ENCODE measurements around the gene SNX9.
"Not testable (repeated sequence)": the region's sequence is repeated elsewhere in the genome, so short reads cannot be mapped to it uniquely, and the experiment has no call there.

The SNX9 gene

DNA sequence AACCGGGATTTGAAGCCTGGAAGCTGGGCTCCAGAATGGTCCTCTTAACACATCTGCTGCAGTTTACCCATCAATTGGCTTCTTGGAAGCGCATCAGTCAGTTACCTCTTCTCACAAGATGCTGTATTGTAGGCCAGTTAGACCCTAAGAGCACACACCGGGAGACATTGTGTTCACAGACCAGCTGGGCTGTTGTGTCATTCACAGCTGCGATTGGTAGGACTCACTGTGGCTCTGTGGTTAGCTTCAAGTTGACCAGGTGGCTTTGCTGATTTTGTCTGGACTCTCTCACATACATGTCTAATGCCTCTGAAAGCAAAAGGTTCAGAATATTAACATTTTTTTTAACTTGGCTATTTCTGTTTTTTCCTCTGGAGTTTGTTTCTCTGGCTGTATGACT, 64.8 kb downstream of the SNX9 start:
- DNase-seq (ENCODE audit: low read depth) = no peak

- no peak for DNase-seq (ENCODE audit: low read depth)
Measured at GRCh38 chr6:157891544-157892362, 68.7 kb downstream of the SNX9 start.

- no peak for DNase-seq (ENCODE audit: low read depth)
Measured at GRCh38 chr6:157892363-157892877, 69.4 kb downstream of the SNX9 start.

DNA sequence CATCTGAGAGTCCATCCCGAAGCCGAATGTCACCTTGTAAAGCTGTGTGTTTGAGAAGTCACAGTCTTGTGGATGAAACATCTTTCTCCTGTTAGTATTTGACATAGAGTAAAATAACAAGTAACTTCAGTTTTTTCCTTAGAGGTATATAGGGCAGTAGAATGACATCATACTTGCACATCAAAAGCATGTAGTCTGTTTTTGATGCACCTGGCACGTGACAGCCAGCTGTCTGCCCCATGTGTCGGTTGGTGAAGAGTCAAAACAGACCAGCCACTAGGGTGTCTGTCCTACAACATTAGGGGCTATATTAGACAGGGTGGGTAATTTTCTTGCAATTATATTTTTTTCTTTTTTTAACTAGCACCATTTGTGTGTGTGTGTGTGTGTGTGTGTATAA, 70.2 kb downstream of the SNX9 start:
- DNase-seq (ENCODE audit: low read depth) = no peak

DNA sequence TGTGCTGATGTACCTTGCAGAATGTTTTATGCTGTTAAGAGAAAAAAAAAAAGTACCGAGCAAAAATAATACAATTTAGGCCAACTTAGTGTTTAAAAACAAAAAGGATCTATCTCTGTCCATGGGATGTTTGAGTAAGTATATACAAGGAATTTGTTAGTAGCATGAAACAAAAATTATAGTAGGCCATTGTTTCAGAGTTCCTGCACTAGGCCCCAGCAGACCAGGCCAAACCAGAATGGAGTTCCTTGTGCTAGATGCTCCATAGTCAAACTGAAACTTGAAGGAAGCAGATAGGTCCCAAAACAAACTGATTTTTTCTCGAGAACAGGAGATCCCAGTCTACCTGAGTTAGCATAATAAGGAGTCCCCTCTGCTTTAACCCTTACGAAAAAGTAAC, 72.5 kb downstream of the SNX9 start:
- DNase-seq (ENCODE audit: low read depth) = no peak

DNA sequence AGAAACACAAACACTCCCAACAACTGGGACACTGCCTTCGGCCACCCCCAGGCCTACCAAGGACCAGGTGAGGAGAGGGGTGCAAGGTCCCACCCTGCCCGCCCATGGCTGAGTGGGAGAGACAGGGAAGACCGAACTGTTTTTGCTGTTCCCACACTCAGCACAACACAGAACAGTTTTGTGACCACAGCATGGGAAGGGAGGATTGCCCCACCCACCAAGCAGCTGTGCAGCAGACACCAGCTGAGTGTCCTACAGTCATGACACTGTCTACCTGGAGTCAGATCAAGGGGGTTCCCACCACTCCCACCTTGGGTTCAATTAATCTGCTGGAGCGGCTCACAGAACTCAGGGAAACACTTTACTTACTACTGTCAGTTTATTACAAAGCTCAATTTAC, 73.9 kb downstream of the SNX9 start:
- no peak for DNase-seq (ENCODE audit: low read depth)

GRCh38 chr6:157898169-157898568, 75.1 kb downstream of the SNX9 start:
- DNase-seq (ENCODE audit: low read depth) = no peak

DNA sequence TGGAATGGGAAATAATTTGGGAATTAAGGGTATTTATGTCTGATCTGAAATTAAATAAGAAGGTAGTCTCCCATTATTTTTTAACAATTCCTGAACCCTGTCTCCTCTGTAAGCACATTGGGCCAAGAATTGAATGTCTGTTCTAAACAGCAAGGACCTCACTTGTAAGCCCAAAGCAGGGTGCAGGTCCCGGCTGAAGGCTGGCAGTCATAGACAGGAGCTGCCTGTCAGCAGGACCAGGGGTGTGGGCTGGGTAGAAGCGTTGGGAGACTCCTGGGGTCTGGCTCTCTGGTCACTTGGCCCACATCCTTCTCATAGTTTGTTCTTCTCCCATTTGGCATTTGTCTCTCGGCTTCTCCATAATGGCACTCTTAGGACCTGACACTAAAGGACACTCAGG, 75.6 kb downstream of the SNX9 start:
- DNase-seq (ENCODE audit: low read depth) = no peak

GRCh38 chr6:157900262-157900661, 77.2 kb downstream of the SNX9 start:
- DNase-seq (ENCODE audit: low read depth) = not testable (repeated sequence)

GRCh38 chr6:157900751-157901150, 77.7 kb downstream of the SNX9 start:
- not testable (repeated sequence) for DNase-seq (ENCODE audit: low read depth)

- DNase-seq (ENCODE audit: low read depth) = no peak
Measured at GRCh38 chr6:157904999-157905398, 82.0 kb downstream of the SNX9 start.

DNA sequence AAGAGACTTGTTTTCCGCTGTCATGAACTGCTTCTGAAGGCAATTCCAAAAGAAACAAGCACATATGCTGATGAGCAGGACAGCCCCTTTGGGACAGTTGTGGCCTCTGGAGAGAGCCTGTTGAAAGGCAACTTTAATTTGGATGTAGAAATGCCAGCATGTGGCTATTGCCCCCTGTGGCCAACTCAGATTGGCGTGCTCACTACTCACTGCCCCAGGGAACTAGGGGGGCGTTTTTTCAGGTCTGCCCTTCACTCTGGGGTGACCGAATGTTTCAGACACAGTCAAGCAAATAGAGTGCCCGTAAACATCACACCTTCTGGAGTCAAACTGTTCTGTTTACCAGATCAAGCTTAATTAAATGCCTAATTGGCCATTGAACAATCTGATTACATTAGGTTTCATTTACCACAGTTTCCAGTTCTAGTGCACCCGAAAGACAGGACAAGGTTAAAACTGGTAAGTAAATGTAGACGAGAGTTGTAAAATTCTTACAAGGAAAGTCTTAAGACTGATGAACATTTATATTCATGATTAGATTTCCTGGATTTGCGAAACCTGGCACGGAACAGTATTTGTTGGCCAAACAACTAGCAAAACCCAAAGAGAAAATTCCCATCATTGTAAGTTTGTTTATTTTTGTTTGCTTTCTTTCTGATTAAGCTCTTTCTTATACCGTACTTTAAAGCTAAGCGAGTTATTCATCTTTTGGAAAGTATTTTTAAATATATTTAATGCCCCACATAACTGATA, 82.7 kb downstream of the SNX9 start:
- no peak for DNase-seq (ENCODE audit: low read depth)

DNA sequence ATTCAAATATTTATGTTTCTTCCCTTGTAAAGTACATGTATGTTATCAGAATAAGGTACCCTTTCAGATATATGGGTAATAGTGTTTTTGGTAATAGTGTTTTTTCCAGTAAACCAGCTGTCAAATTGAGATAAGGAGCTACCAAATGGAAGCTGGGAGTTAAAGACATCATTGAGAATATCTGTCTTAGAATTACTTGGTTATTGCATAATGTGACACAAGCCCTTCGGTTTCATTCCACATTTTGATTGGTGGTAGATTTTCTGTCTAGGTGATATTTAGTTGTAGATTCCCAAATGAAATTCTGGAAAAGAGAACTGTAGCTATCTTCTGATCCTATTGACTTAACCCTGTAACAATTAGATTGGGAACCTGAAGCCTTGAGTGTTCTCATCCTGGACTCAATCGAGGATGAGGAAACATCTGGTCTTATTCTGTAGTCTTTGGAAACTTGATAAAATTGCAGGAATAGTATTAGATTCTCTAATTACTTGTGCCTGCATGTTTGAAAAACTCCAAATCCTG, 83.6 kb downstream of the SNX9 start:
- DNase-seq (ENCODE audit: low read depth) = no peak

DNA sequence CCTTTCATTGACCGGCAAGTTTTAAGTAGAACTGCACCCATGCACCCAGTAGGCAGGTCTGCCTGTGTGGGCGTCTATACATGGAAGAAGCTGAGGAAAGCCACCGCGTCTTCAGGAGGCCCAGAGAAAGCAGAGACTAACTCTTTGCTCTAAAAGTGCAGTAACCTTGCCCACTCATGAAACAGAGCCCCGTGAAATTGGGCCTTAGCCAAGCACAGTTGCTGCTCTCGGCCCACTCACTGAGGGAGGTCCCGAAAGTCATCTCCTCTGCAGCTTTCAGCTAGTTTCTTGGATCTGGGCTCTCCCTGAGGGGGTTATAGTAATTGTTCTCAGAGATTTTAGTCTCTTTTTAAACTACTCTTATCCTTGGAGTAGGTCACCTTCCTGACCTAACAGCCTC, 84.6 kb downstream of the SNX9 start:
- DNase-seq (ENCODE audit: low read depth) = no peak

DNA sequence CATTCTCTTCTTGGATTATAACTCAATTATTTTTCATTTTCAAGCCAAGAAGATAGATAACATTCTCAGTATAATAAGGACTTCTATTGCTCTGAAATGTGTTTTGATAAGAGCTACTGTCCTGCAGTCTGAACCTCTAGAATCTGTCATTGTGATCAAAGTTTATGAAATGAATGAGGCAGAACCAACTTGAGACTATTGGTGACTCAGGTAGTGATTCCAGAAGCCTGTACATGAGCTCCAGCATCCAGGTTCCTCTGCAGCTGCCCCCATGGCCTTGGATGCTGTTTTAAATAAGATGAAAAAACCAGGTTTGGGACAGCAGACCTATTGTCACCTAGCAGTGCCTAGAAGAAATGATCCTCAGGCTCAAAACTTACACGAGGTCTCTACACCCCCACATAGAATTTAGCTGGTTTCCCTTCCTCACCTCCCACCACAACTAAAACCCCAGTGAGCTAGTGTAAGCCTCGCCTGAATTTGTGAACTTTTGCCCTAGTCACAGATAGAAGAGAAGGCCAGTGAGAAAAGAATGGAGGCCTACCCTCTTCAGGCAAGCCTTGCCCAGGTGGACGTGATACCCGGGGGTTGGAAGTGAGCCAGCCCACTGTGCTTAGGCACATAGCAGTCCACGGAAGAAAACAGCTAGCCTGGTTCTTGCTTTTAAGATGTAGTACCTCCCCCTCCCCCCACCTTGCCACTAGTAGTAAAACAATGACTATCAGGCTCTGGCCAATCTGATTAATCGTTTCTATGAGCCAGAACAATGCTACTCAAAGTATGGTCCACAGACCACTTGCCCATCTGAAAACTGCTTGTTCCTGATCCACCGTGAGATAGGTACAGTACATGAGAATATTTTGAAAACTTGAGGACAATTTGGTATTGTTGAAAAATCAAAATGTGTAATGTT, 85.6 kb downstream of the SNX9 start:
- no peak for DNase-seq (ENCODE audit: low read depth)

- DNase-seq (ENCODE audit: low read depth) = no peak
Measured at GRCh38 chr6:157909282-157909664, 86.2 kb downstream of the SNX9 start.

DNA sequence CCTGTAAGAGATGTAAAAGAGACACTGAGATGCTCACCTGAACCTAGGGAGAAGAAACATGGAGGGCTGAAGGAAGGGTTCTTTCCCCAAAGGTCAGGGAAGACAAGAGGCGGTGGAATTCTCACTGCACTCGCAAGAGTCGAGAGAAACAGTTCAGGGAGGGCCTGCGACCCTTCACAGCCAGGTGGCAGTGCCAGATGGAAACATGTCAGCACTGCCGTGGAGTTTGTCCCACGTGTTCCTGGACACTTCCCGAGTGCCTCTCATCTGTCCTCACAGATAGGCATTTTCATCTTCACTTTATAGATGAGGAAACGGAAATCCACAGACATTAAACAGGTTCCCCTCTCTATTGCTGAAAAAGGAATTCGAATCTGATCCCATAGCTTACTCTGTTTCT, 88.2 kb downstream of the SNX9 start:
- no peak for DNase-seq (ENCODE audit: low read depth)

DNA sequence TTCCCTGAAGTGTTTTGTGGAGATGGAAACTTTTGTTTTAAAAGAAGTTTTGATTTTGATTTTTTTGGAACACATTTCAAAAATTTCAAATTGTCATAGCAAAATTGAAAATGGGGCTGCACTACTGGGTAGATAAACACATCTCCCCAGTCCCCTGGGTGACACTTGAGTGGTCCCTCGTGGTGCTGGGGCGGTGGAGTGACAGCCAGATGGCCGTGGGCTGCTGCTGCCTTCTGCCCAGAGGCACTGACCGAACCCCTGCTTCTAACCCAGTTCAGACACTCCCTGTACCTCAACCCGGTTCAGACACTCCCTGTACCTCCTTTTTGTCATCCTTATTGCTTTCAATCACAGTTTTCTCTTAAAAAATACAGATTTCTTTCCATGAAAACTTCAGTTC, 88.7 kb downstream of the SNX9 start:
- DNase-seq (ENCODE audit: low read depth) = no peak

DNA sequence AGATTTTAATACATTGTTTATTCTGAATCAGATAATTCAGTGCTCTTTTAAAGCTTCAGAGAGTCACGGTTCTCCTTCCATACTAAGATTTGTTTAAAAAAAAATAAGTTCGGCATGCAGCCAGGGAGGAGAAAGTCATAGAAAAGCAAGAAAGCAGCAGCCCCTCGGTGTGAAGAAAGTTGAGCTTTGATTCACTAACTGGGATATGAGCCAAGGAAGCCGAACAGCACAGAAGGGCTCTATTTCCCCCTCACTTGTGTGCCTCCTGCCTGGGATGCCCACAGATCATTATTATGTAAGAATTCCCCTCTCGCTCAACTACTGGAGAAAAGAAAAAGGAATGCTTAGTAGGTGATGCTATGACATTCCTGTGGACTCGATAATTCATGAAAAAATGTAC, 89.3 kb downstream of the SNX9 start:
- no peak for DNase-seq (ENCODE audit: low read depth)

- DNase-seq (ENCODE audit: low read depth) = no peak
Measured at GRCh38 chr6:157921685-157922367, 98.8 kb downstream of the SNX9 start.

DNA sequence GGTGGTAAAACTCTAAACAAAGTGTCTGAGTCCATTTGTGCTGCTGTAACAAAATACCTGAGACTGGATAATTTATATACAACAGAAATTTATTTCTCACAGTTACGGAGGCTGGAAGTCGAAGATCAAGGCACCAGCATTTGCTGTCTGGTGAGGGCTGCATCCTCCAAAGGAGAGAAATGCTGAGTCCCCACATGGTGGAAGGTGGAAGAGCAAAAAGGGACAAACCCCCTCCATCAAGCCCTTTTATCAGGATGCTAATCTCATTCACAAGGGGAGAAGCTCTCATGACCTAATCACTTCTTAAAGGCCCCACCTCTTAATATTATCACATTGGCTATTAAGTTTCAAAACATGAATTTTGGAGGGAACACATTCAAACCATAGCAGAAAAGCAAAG, 102.7 kb downstream of the SNX9 start:
- no peak for DNase-seq (ENCODE audit: low read depth)

Data from stimulated activated CD8-positive, alpha-beta memory T cell treated with anti-CD3 and anti-CD28 coated beads, Interleukin-15, amount 100 ng/mL, for 1 hour (primary cell).